ENCODE data around the gene NFIC.

Gene NFIC

GRCh38 chr19:3469638-3470499 is 103.5 kb downstream of the NFIC start:
- DNase-seq (ENCODE audit: low spot score), result no peak

GRCh38 chr19:3470500-3471128 is 104.2 kb downstream of the NFIC start:
- DNase-seq (ENCODE audit: low spot score), result no peak

GRCh38 chr19:3471954-3472655 is 105.7 kb downstream of the NFIC start:
- DNase-seq (ENCODE audit: low spot score), result no peak

DNA sequence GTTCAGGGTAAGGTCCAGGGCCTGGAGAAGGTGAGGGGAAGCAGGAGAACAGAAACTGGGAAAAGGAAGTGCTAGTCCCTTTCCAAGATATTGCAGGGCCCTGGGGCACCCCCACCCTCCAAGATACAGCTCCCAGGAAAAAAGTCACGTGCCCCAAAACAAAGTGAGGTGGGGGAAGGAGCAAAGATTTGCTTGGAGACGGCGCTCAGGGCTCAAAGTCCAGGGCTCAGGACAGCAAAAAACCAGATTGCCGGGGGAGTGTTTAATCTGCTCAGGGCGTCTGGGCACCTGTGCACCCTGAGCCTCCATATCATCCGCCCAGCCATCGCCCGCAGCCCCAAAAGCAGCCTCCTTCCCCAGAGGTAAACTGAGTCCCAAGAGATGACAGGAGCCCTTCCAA is 107.6 kb downstream of the NFIC start:
- no peak for DNase-seq (ENCODE audit: low spot score)

- no peak for DNase-seq (ENCODE audit: low spot score)
Measured at GRCh38 chr19:3474614-3475013, 108.2 kb downstream of the NFIC start.

GRCh38 chr19:3475449-3475848 is 109.1 kb downstream of the NFIC start:
- no peak for DNase-seq (ENCODE audit: low spot score)

- no peak for DNase-seq (ENCODE audit: low spot score)
Measured at GRCh38 chr19:3476830-3477229, 110.4 kb downstream of the NFIC start.

GRCh38 chr19:3477506-3477905 is 111.1 kb downstream of the NFIC start:
- no peak for DNase-seq (ENCODE audit: low spot score)

DNA sequence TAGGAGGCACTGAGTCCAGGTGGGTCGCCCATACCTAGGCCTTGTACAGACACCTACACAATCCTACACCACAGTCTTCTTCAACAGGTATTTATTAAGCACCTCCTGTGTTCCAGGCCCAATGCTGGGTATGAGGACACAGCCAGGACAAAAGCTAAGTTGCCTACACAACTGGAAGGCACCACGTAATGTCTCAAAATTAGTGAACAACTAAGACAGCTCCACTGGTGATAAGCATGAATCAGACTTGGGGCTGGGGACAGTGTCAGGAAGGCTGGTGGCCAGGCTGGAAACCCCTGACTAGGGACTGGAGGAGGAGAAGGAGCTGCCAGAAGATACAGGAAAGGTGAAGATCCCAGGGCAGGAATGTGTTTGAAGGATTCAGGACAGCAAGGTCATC is 111.6 kb downstream of the NFIC start:
- DNase-seq (ENCODE audit: low spot score), result no peak

GRCh38 chr19:3478409-3479176 is 112.2 kb downstream of the NFIC start:
- DNase-seq (ENCODE audit: low spot score), result no peak

- peak; percentile 52 for DNase-seq (ENCODE audit: low spot score)
Measured at GRCh38 chr19:3479177-3479833, 112.9 kb downstream of the NFIC start.

DNA sequence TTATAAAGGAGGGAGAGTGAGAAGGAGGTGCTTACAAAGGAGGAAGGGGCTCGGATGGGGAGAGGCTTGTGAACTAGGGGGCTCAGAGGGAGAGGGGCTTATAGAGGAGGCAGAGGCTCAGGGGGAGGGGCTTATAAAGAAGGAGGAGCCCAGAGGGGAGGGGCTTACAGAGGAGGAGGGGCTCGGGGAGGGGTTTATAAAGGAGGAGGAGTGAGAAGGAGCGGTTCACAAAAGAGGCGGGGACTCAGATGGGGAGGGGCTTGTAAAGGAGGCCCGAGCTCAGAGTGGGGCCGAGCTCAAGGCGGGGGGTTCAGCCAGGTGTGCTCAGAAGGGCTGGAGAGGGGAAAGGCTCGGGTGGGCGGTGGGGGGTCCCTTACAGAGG is 113.4 kb downstream of the NFIC start:
- no peak for DNase-seq (ENCODE audit: low spot score)

- DNase-seq (ENCODE audit: low spot score), result no peak
Measured at GRCh38 chr19:3480383-3481091, 114.2 kb downstream of the NFIC start, which contains the start of gene SMIM24. Gene SMIM24, minus strand, starts transcription at chr19:3480525. Its CDS starts 62 bp downstream, at chr19:3480463.

- no peak for DNase-seq (ENCODE audit: low spot score)
Measured at GRCh38 chr19:3481241-3482090, 115.1 kb downstream of the NFIC start.

- no peak for DNase-seq (ENCODE audit: low spot score)
Measured at GRCh38 chr19:3482507-3483225, 116.3 kb downstream of the NFIC start.

DNA sequence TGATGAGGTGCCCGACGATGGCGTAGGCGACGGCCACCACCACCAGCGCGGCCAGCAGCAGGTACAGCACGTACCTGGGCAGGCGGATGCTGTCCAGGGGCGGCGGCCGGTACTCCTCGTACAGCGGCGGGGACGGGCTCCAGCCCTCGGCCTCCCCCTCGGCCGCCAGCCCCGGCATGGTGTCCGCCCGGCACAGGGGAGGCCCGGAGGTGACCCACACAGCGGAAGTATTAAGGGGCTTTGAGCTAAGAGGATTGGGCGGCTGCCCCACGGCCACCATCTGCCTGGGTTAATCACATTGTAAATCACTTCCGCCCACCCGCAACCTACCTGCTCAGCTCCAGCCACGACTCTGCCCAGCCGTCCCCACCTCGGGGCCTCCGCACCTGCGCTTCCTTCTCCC is 116.8 kb downstream of the NFIC start, which contains the start of gene SMIM44:
TSS of gene SMIM44 (minus strand) at position 216 of the 403 bp plus-strand sequence. CDS start at position 178, 38 bp downstream.
- DNase-seq (ENCODE audit: low spot score), result no peak

DNA sequence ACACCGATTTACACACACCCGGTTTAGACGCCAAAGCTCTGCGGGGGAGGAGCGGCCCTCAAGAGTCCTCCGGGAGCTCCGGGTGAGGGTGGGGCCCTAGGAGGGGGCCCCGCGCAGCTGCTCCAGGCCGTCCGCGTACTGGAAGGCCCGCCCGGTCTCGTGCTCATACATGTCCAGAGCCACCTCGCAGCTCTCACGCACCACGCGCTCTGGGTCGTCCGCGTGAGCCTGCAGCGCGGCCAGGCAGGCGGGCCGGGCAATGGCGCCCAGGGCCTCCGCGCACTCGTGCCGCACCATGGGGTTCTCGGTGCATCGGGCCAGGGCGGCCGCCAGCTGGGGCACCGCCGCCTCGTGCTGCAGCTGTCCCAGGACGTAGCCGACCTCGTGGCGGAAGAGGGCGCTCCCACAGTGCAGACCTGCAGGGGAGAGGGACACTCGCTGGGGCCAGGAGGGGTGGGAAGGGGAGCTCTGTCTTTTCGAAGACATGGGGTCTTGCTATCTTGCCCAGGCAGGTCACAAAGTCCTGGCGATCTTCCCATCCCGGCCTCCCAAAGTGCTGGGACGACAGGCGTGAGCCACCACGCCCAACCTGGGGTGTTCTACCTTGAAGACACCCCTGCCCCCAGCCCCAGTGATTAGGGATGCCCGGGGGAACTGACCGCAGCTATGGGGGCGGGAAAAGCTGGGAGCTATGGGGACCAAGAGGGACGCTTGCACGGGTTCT is 125.2 kb downstream of the NFIC start:
- DNase-seq (ENCODE audit: low spot score), result no peak

DNA sequence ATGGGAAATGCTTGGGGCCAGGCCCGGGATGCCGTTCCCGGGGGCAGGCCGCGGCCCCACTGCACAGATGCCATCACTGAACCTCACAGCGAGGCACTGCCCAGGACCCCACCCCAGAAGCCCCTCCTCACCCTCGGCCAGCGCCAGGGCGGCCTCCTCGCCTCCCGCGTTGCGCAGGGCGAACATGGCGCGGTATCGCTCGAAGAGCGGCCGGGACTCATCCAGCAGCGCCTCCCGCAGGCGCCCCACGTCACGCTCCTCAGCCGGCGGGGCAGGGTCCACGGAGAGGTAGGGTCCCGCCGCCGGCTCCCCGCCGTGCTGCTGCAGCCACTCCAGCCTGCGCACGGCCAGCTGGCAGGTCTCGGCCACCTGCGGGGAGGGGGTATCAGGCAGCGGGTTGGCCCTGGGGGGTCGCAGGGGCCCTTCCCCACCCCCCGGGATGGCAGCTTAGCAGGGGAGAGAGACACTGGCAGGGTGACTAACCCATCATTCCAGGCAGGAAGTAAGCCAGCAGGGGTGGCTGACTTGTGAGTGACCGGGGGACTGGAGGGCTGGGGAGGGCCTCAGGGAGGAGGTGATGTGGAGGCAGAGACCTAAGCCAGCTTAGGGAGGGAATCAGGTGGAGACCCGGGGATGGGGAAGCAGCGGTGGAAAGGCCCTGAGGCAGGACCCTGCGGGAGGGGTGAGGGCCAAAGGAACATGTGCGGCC is 125.9 kb downstream of the NFIC start:
- DNase-seq (ENCODE audit: low spot score), result no peak
